ENCODE measurements around the gene ZNF500.
"Not testable (repeated sequence)": the region's sequence is repeated elsewhere in the genome, so short reads cannot be mapped to it uniquely, and the experiment has no call there.

ZNF500 gene

GRCh38 chr16:4744555-4745273 lies 22.2 kb downstream of the ZNF500 start:
- Histone ChIP-seq H3K27me3 (replicated peaks in 2 of 5; ENCODE audit: control insufficient read depth in 4 of 5, insufficient read depth in 5 of 5, low read length in 4 of 5) (peaks cover 0 to 3% (median 2%) of the 10 kb centered on the region in 5 experiments), H3K27ac (ENCODE audit: insufficient read depth in 1 of 2, low read depth in 1 of 2, low read length in 2 of 2, poor library complexity in 1 of 2, severe bottlenecking in 2 of 2) (no peak overlapping the region), H3K4me3 (ENCODE audit: control insufficient read depth in 1 of 7, extremely low read depth in 1 of 7, insufficient read depth in 4 of 7, low read depth in 2 of 7, low read length in 6 of 7) (no peak overlapping the region), H3K36me3 (ENCODE audit: control insufficient read depth in 4 of 4, insufficient read depth in 4 of 4, low read length in 3 of 4) (peaks cover 0 to 12% (median 6%) of the 10 kb centered on the region in 4 experiments), H3K4me1 (ENCODE audit: control extremely low read depth in 1 of 4, control insufficient read depth in 4 of 4, insufficient read depth in 4 of 4, low read length in 3 of 4) (peaks cover 0 to 15% (median 5%) of the 10 kb centered on the region in 4 experiments), H3K9me3 (ENCODE audit: control extremely low read depth in 1 of 5, control insufficient read depth in 4 of 5, insufficient read depth in 2 of 5, low read depth in 1 of 5, low read length in 4 of 5) (no peaks in the 10 kb centered on the region)
- ChIA-PET POLR2A (no interaction called here), CTCF (no interaction called here)
- no peak for DNase-seq
- 88% methylated on average over 9 of the region's 13 CpGs for WGBS (ENCODE audit: insufficient coverage)

GRCh38 chr16:4743226-4743878 lies 23.6 kb downstream of the ZNF500 start:
- ChIA-PET CTCF (no interaction called here), POLR2A (no interaction called here)
- peaks cover 0 to under 1% (median 0%) of the 10 kb centered on the region in 4 experiments for H3K36me3 ChIP-seq (ENCODE audit: control insufficient read depth in 4 of 4, insufficient read depth in 4 of 4, low read length in 3 of 4)
- H3K27me3 ChIP-seq (replicated peaks in 2 of 5; ENCODE audit: control insufficient read depth in 4 of 5, insufficient read depth in 5 of 5, low read length in 4 of 5): peaks cover 0 to 3% (median 2%) of the 10 kb centered on the region in 5 experiments
- H3K27ac ChIP-seq (ENCODE audit: insufficient read depth in 1 of 2, low read depth in 1 of 2, low read length in 2 of 2, poor library complexity in 1 of 2, severe bottlenecking in 2 of 2): no peak overlapping the region
- no peaks in the 10 kb centered on the region for H3K9me3 ChIP-seq (ENCODE audit: control extremely low read depth in 1 of 5, control insufficient read depth in 4 of 5, insufficient read depth in 2 of 5, low read depth in 1 of 5, low read length in 4 of 5)
- WGBS (ENCODE audit: insufficient coverage): 43% methylated on average over 8 of the region's 14 CpGs
- peak in 1 of 3 donors; percentile 10 for DNase-seq
- peak overlapping the region in 1 of 7 experiments; percentile 60 for H3K4me3 ChIP-seq (ENCODE audit: control insufficient read depth in 1 of 7, extremely low read depth in 1 of 7, insufficient read depth in 4 of 7, low read depth in 2 of 7, low read length in 6 of 7)
- H3K4me1 ChIP-seq (ENCODE audit: control extremely low read depth in 1 of 4, control insufficient read depth in 4 of 4, insufficient read depth in 4 of 4, low read length in 3 of 4): peaks cover 0 to 14% (median 5%) of the 10 kb centered on the region in 4 experiments

- H3K4me3 ChIP-seq (ENCODE audit: control insufficient read depth in 1 of 7, extremely low read depth in 1 of 7, insufficient read depth in 4 of 7, low read depth in 2 of 7, low read length in 6 of 7); DNase-seq; CTCF ChIA-PET; H3K27me3 ChIP-seq (replicated peaks in 2 of 5; ENCODE audit: control insufficient read depth in 4 of 5, insufficient read depth in 5 of 5, low read length in 4 of 5); H3K27ac ChIP-seq (ENCODE audit: insufficient read depth in 1 of 2, low read depth in 1 of 2, low read length in 2 of 2, poor library complexity in 1 of 2, severe bottlenecking in 2 of 2); H3K36me3 ChIP-seq (ENCODE audit: control insufficient read depth in 4 of 4, insufficient read depth in 4 of 4, low read length in 3 of 4); H3K9me3 ChIP-seq (ENCODE audit: control extremely low read depth in 1 of 5, control insufficient read depth in 4 of 5, insufficient read depth in 2 of 5, low read depth in 1 of 5, low read length in 4 of 5): not testable (repeated sequence)
- POLR2A ChIA-PET: interaction anchor here (0.6 kb wide), 1 partner anchor 70 kb away, joined by 3 read pairs; no protein-coding TSS in a partner anchor
- 91% methylated on average over 4 of the region's 5 CpGs for WGBS (ENCODE audit: insufficient coverage)
- H3K4me1 ChIP-seq (ENCODE audit: control extremely low read depth in 1 of 4, control insufficient read depth in 4 of 4, insufficient read depth in 4 of 4, low read length in 3 of 4): peaks cover 2 to 23% (median 13%) of the 10 kb centered on the region in 4 experiments
Measured at GRCh38 chr16:4738370-4738769, 28.6 kb downstream of the ZNF500 start.

- WGBS (ENCODE audit: insufficient coverage): 95% methylated on average over 9 of the region's 15 CpGs
- peaks cover 0 to under 1% (median 0%) of the 10 kb centered on the region in 5 experiments for H3K27me3 ChIP-seq (replicated peaks in 2 of 5; ENCODE audit: control insufficient read depth in 4 of 5, insufficient read depth in 5 of 5, low read length in 4 of 5)
- H3K27ac ChIP-seq (ENCODE audit: insufficient read depth in 1 of 2, low read depth in 1 of 2, low read length in 2 of 2, poor library complexity in 1 of 2, severe bottlenecking in 2 of 2): no peak overlapping the region
- H3K9me3 ChIP-seq (ENCODE audit: control extremely low read depth in 1 of 5, control insufficient read depth in 4 of 5, insufficient read depth in 2 of 5, low read depth in 1 of 5, low read length in 4 of 5): no peaks in the 10 kb centered on the region
- peaks cover 3 to 20% (median 14%) of the 10 kb centered on the region in 4 experiments for H3K4me1 ChIP-seq (ENCODE audit: control extremely low read depth in 1 of 4, control insufficient read depth in 4 of 4, insufficient read depth in 4 of 4, low read length in 3 of 4)
- H3K4me3 ChIP-seq (ENCODE audit: control insufficient read depth in 1 of 7, extremely low read depth in 1 of 7, insufficient read depth in 4 of 7, low read depth in 2 of 7, low read length in 6 of 7): no peak overlapping the region
- ChIA-PET CTCF (no interaction called here), POLR2A (no interaction called here)
- H3K36me3 ChIP-seq (ENCODE audit: control insufficient read depth in 4 of 4, insufficient read depth in 4 of 4, low read length in 3 of 4): no peaks in the 10 kb centered on the region
- no peak for DNase-seq
Measured at GRCh38 chr16:4737545-4737944, 29.4 kb downstream of the ZNF500 start.

- Histone ChIP-seq H3K4me1 (ENCODE audit: control extremely low read depth in 1 of 4, control insufficient read depth in 4 of 4, insufficient read depth in 4 of 4, low read length in 3 of 4) (peaks cover 3 to 20% (median 14%) of the 10 kb centered on the region in 4 experiments), H3K27me3 (replicated peaks in 2 of 5; ENCODE audit: control insufficient read depth in 4 of 5, insufficient read depth in 5 of 5, low read length in 4 of 5) (no peaks in the 10 kb centered on the region), H3K9me3 (ENCODE audit: control extremely low read depth in 1 of 5, control insufficient read depth in 4 of 5, insufficient read depth in 2 of 5, low read depth in 1 of 5, low read length in 4 of 5) (no peaks in the 10 kb centered on the region), H3K27ac (ENCODE audit: insufficient read depth in 1 of 2, low read depth in 1 of 2, low read length in 2 of 2, poor library complexity in 1 of 2, severe bottlenecking in 2 of 2) (no peak overlapping the region), H3K4me3 (ENCODE audit: control insufficient read depth in 1 of 7, extremely low read depth in 1 of 7, insufficient read depth in 4 of 7, low read depth in 2 of 7, low read length in 6 of 7) (no peak overlapping the region), H3K36me3 (ENCODE audit: control insufficient read depth in 4 of 4, insufficient read depth in 4 of 4, low read length in 3 of 4) (peaks cover 0 to 5% (median under 1%) of the 10 kb centered on the region in 4 experiments)
- ChIA-PET POLR2A (no interaction called here), CTCF (no interaction called here)
- 100% methylated on average over 4 of the region's 4 CpGs for WGBS (ENCODE audit: insufficient coverage)
- no peak for DNase-seq
Measured at GRCh38 chr16:4736546-4736945, 30.4 kb downstream of the ZNF500 start.

- H3K27me3 ChIP-seq (replicated peaks in 2 of 5; ENCODE audit: control insufficient read depth in 4 of 5, insufficient read depth in 5 of 5, low read length in 4 of 5): no peaks in the 10 kb centered on the region
- WGBS (ENCODE audit: insufficient coverage): 2% methylated on average over 34 of the region's 38 CpGs
- DNase-seq: peak; percentile 84 to 91 (median 91)
- CTCF ChIA-PET: interaction anchor here (0.7 to 2.4 kb wide), 10 partner anchors 13 to 112 kb away, joined by 3 to 8 read pairs (median 3); no protein-coding TSS in a partner anchor
- H3K4me1 ChIP-seq (ENCODE audit: control extremely low read depth in 1 of 4, control insufficient read depth in 4 of 4, insufficient read depth in 4 of 4, low read length in 3 of 4): peaks cover 3 to 20% (median 14%) of the 10 kb centered on the region in 4 experiments
- H3K9me3 ChIP-seq (ENCODE audit: control extremely low read depth in 1 of 5, control insufficient read depth in 4 of 5, insufficient read depth in 2 of 5, low read depth in 1 of 5, low read length in 4 of 5): no peaks in the 10 kb centered on the region
- peak overlapping the region; percentile 67 to 97 (median 94) for H3K4me3 ChIP-seq (ENCODE audit: control insufficient read depth in 1 of 7, extremely low read depth in 1 of 7, insufficient read depth in 4 of 7, low read depth in 2 of 7, low read length in 6 of 7)
- peaks cover 0 to 12% (median 2%) of the 10 kb centered on the region in 4 experiments for H3K36me3 ChIP-seq (ENCODE audit: control insufficient read depth in 4 of 4, insufficient read depth in 4 of 4, low read length in 3 of 4)
- POLR2A ChIA-PET: interaction anchor here (0.6 to 1.2 kb wide), 2 partner anchors 10 to 103 kb away, joined by 4 to 6 read pairs; no protein-coding TSS in a partner anchor
- peak overlapping the region in 1 of 2 experiments; percentile 81 for H3K27ac ChIP-seq (ENCODE audit: insufficient read depth in 1 of 2, low read depth in 1 of 2, low read length in 2 of 2, poor library complexity in 1 of 2, severe bottlenecking in 2 of 2)
Measured at GRCh38 chr16:4734730-4735535, 32.0 kb downstream of the ZNF500 start.

Measured in common myeloid progenitor, CD34-positive (primary cell).